ENCODE measurements around the gene SERPINA5.

SERPINA5 gene

GRCh38 chr14:94543449-94544124 lies 37.6 kb upstream of the SERPINA5 start:
- Histone ChIP-seq H3K36me3 (ENCODE audit: insufficient read depth, low read depth, low read length) (no peaks in the 10 kb centered on the region), H3K4me3 (ENCODE audit: low read length) (no peak overlapping the region), H3K9ac (ENCODE audit: low read depth, low read length) (no peak overlapping the region), H3K9me3 (ENCODE audit: insufficient read depth, low read depth, low read length) (no peaks in the 10 kb centered on the region), H3K4me1 (ENCODE audit: insufficient read depth, low read length) (peaks cover 5% of the 10 kb centered on the region; the same call in 1 of the 2 replicates), H3K27ac (ENCODE audit: low read length) (no peak overlapping the region), H3K27me3 (ENCODE audit: insufficient read depth, low read length) (no peaks in the 10 kb centered on the region)

GRCh38 chr14:94544726-94545125 lies 36.5 kb upstream of the SERPINA5 start:
- no peak overlapping the region for H3K27ac ChIP-seq (ENCODE audit: low read length)
- no peak overlapping the region for H3K4me3 ChIP-seq (ENCODE audit: low read length)
- no peak overlapping the region for H3K9ac ChIP-seq (ENCODE audit: low read depth, low read length)
- H3K36me3 ChIP-seq (ENCODE audit: insufficient read depth, low read depth, low read length) = no peaks in the 10 kb centered on the region
- H3K4me1 ChIP-seq (ENCODE audit: insufficient read depth, low read length) = peaks cover 5% of the 10 kb centered on the region; the same call in 1 of the 2 replicates
- H3K27me3 ChIP-seq (ENCODE audit: insufficient read depth, low read length) = no peaks in the 10 kb centered on the region
- no peaks in the 10 kb centered on the region for H3K9me3 ChIP-seq (ENCODE audit: insufficient read depth, low read depth, low read length)

GRCh38 chr14:94545131-94545841 lies 35.9 kb upstream of the SERPINA5 start:
- peaks cover 5% of the 10 kb centered on the region; the same call in 1 of the 2 replicates for H3K4me1 ChIP-seq (ENCODE audit: insufficient read depth, low read length)
- no peaks in the 10 kb centered on the region for H3K27me3 ChIP-seq (ENCODE audit: insufficient read depth, low read length)
- H3K36me3 ChIP-seq (ENCODE audit: insufficient read depth, low read depth, low read length) = no peaks in the 10 kb centered on the region
- no peaks in the 10 kb centered on the region for H3K9me3 ChIP-seq (ENCODE audit: insufficient read depth, low read depth, low read length)
- H3K27ac ChIP-seq (ENCODE audit: low read length) = no peak overlapping the region
- no peak overlapping the region for H3K4me3 ChIP-seq (ENCODE audit: low read length)
- H3K9ac ChIP-seq (ENCODE audit: low read depth, low read length) = no peak overlapping the region

- H3K27me3 ChIP-seq (ENCODE audit: insufficient read depth, low read length) = no peaks in the 10 kb centered on the region
- no peak overlapping the region for H3K4me3 ChIP-seq (ENCODE audit: low read length)
- H3K9me3 ChIP-seq (ENCODE audit: insufficient read depth, low read depth, low read length) = no peaks in the 10 kb centered on the region
- no peak overlapping the region for H3K9ac ChIP-seq (ENCODE audit: low read depth, low read length)
- no peaks in the 10 kb centered on the region for H3K36me3 ChIP-seq (ENCODE audit: insufficient read depth, low read depth, low read length)
- H3K27ac ChIP-seq (ENCODE audit: low read length) = no peak overlapping the region
- peaks cover 5% of the 10 kb centered on the region; the same call in 1 of the 2 replicates for H3K4me1 ChIP-seq (ENCODE audit: insufficient read depth, low read length)
These were observed 34.0 kb upstream of the SERPINA5 start for GRCh38 chr14:94547151-94547680.

GRCh38 chr14:94547726-94548125 lies 33.5 kb upstream of the SERPINA5 start:
- H3K4me3 ChIP-seq (ENCODE audit: low read length) = no peak overlapping the region
- no peaks in the 10 kb centered on the region for H3K9me3 ChIP-seq (ENCODE audit: insufficient read depth, low read depth, low read length)
- no peak overlapping the region for H3K9ac ChIP-seq (ENCODE audit: low read depth, low read length)
- no peaks in the 10 kb centered on the region for H3K27me3 ChIP-seq (ENCODE audit: insufficient read depth, low read length)
- H3K4me1 ChIP-seq (ENCODE audit: insufficient read depth, low read length) = peaks cover 5% of the 10 kb centered on the region; the same call in 1 of the 2 replicates
- no peak overlapping the region for H3K27ac ChIP-seq (ENCODE audit: low read length)
- H3K36me3 ChIP-seq (ENCODE audit: insufficient read depth, low read depth, low read length) = no peaks in the 10 kb centered on the region

GRCh38 chr14:94548131-94548998 lies 32.9 kb upstream of the SERPINA5 start:
- no peaks in the 10 kb centered on the region for H3K27me3 ChIP-seq (ENCODE audit: insufficient read depth, low read length)
- no peaks in the 10 kb centered on the region for H3K36me3 ChIP-seq (ENCODE audit: insufficient read depth, low read depth, low read length)
- no peaks in the 10 kb centered on the region for H3K9me3 ChIP-seq (ENCODE audit: insufficient read depth, low read depth, low read length)
- no peak overlapping the region for H3K27ac ChIP-seq (ENCODE audit: low read length)
- H3K4me3 ChIP-seq (ENCODE audit: low read length) = no peak overlapping the region
- H3K9ac ChIP-seq (ENCODE audit: low read depth, low read length) = no peak overlapping the region
- peaks cover 5% of the 10 kb centered on the region; the same call in 1 of the 2 replicates for H3K4me1 ChIP-seq (ENCODE audit: insufficient read depth, low read length)

- H3K4me1 ChIP-seq (ENCODE audit: insufficient read depth, low read length) = no peaks in the 10 kb centered on the region; the same call in 1 of the 2 replicates
- H3K9ac ChIP-seq (ENCODE audit: low read depth, low read length) = no peak overlapping the region
- H3K36me3 ChIP-seq (ENCODE audit: insufficient read depth, low read depth, low read length) = no peaks in the 10 kb centered on the region
- no peaks in the 10 kb centered on the region for H3K9me3 ChIP-seq (ENCODE audit: insufficient read depth, low read depth, low read length)
- no peak overlapping the region for H3K27ac ChIP-seq (ENCODE audit: low read length)
- no peak overlapping the region for H3K4me3 ChIP-seq (ENCODE audit: low read length)
- H3K27me3 ChIP-seq (ENCODE audit: insufficient read depth, low read length) = no peaks in the 10 kb centered on the region
These were observed 31.9 kb upstream of the SERPINA5 start for GRCh38 chr14:94548999-94549985.

GRCh38 chr14:94550041-94550440 lies 31.2 kb upstream of the SERPINA5 start:
- no peaks in the 10 kb centered on the region for H3K27me3 ChIP-seq (ENCODE audit: insufficient read depth, low read length)
- no peak overlapping the region for H3K4me3 ChIP-seq (ENCODE audit: low read length)
- H3K9ac ChIP-seq (ENCODE audit: low read depth, low read length) = no peak overlapping the region
- H3K9me3 ChIP-seq (ENCODE audit: insufficient read depth, low read depth, low read length) = no peaks in the 10 kb centered on the region
- no peaks in the 10 kb centered on the region for H3K36me3 ChIP-seq (ENCODE audit: insufficient read depth, low read depth, low read length)
- no peak overlapping the region for H3K27ac ChIP-seq (ENCODE audit: low read length)
- H3K4me1 ChIP-seq (ENCODE audit: insufficient read depth, low read length) = no peaks in the 10 kb centered on the region; the same call in 1 of the 2 replicates

- Histone ChIP-seq H3K4me1 (ENCODE audit: insufficient read depth, low read length) (no peaks in the 10 kb centered on the region), H3K27me3 (ENCODE audit: insufficient read depth, low read length) (no peaks in the 10 kb centered on the region), H3K27ac (ENCODE audit: low read length) (no peak overlapping the region), H3K9ac (ENCODE audit: low read depth, low read length) (no peak overlapping the region), H3K9me3 (ENCODE audit: insufficient read depth, low read depth, low read length) (no peaks in the 10 kb centered on the region), H3K4me3 (ENCODE audit: low read length) (no peak overlapping the region), H3K36me3 (ENCODE audit: insufficient read depth, low read depth, low read length) (no peaks in the 10 kb centered on the region)
These were observed 25.2 kb upstream of the SERPINA5 start for GRCh38 chr14:94555991-94556390.

- H3K4me1 ChIP-seq (ENCODE audit: insufficient read depth, low read length) = no peaks in the 10 kb centered on the region
- H3K36me3 ChIP-seq (ENCODE audit: insufficient read depth, low read depth, low read length) = no peaks in the 10 kb centered on the region
- H3K4me3 ChIP-seq (ENCODE audit: low read length) = no peak overlapping the region
- H3K27me3 ChIP-seq (ENCODE audit: insufficient read depth, low read length) = no peaks in the 10 kb centered on the region
- H3K9ac ChIP-seq (ENCODE audit: low read depth, low read length) = no peak overlapping the region
- H3K27ac ChIP-seq (ENCODE audit: low read length) = no peak overlapping the region
- no peaks in the 10 kb centered on the region for H3K9me3 ChIP-seq (ENCODE audit: insufficient read depth, low read depth, low read length)
These were observed 23.9 kb upstream of the SERPINA5 start for GRCh38 chr14:94557327-94557726.
